NCI-H2171 (cell line): ENCODE data around the gene PRMT7.

Source experiments
- DNase-seq: peaks from one replicate; lab custom pipeline; 2025; lab: John Stamatoyannopoulos, UW

The PRMT7 gene

DNA sequence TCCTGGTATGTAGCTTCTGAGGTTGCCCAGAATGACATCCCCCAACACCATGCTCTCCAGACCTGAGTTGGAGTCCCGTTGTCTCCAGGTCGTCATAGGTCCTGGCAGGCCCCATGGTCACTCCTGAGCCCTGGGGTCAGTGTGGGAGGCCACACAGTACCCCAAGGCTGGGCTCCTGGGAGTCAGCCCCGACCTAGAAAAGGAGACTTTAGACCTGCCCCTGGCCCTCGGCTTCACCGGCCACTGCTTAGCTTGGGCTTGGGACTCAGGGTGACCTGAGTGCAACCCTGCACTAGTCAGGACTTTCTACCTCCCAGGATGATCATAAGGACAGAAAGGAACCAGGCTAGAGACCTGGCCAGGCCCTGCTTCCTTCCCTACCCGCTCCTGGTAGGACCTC lies 65.8 kb downstream of the PRMT7 start:
- no peak for DNase-seq

DNA sequence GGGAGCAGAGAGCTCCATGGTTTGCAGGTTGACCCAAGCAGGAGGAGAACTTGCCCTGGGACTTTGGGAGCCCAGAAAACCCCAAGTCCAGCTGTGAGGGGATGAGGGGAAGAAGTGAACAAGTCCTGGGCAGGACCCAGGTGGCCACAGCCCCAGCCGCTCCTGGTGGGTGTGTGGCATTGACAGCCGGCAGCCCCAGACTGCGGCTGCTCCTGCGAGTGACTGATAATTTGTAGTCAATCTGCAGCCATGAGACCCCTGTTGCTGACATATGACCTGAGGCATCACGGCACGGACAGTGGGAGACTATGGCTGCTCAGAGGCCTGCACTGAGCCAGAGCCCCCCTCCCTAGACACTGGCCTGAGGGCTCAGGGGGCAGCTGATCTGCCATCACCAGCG lies 66.4 kb downstream of the PRMT7 start:
- DNase-seq, result no peak

DNA sequence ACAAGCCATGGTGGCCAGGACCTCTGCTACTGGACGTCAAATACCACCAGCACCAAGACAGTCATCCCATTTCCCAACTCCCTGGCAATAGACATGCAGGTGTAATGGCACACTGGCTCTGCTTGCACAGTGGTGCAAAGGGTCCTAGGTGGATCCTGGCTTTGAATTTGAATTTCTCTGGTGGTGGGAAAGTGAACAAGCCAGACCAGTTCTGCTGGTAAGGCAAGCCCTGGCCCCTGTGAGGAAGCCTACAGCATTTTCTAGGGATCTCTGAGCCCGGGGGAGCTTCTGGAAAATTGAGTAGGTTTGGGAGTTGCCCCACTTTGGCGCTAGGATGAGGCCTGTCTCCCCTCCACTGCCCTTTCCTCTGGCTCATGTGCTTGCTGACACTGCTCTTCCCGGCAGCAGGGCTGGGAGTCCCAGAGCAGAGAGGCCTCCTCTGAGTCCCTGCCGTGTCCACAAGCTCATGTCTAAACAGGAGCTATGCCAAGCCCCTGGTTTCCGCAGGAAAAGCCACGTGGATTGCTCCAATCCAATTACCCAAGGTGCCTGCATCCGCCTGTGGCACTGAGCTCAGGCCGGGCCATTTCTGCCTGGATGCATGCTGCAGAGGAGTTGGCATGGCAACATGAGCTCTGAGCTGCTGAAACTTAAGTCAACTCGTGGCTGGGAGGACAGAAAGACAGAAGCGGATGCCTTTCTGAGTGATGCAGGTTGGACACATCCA lies 67.0 kb downstream of the PRMT7 start:
- DNase-seq, result no peak

DNA sequence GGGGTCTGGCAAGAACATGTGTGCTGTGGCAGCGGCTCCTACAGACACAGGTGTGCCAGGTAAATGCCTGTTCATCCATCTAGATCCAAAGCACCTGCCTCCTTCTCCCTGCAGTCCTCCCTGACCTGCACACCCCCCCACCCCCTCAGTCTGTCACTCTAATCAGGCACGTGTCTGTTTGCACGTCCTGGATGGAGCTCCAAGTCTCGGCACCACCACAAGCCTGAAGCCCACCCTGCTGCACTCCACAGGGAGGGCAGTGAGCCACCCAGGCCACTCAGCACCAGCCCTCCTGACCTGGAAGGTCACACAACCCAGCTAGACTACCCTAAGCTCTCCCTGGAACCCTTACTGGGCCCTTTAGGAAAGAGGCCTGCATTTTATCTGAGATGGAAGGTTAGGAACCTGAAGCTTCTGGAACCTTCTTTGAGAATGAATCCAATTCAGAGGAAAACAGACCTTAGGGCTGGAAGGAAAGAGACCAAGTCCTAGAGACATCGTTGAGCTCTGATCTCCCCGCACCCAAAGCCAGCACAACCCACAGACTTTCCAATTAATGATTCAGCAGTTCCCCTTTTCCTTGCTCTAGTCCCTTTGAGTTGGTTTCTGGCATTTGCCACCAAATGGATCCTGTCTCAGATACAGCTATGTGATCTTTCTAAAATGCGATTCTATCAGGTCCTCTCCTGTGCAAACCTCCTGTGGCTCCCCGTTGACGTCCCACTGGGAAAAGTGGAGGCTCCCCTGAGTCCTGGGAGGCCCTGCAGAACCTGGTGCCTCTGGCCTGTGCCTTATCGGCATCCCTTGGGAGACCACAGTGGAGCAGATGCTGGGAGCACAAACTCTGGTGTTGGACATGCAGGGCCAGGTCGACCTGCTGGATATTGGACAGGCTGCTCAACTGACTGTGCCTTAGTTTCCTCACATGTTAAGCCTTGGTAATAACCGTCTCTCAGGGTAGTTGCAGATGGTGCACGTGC lies 67.9 kb downstream of the PRMT7 start:
- DNase-seq, result no peak

DNA sequence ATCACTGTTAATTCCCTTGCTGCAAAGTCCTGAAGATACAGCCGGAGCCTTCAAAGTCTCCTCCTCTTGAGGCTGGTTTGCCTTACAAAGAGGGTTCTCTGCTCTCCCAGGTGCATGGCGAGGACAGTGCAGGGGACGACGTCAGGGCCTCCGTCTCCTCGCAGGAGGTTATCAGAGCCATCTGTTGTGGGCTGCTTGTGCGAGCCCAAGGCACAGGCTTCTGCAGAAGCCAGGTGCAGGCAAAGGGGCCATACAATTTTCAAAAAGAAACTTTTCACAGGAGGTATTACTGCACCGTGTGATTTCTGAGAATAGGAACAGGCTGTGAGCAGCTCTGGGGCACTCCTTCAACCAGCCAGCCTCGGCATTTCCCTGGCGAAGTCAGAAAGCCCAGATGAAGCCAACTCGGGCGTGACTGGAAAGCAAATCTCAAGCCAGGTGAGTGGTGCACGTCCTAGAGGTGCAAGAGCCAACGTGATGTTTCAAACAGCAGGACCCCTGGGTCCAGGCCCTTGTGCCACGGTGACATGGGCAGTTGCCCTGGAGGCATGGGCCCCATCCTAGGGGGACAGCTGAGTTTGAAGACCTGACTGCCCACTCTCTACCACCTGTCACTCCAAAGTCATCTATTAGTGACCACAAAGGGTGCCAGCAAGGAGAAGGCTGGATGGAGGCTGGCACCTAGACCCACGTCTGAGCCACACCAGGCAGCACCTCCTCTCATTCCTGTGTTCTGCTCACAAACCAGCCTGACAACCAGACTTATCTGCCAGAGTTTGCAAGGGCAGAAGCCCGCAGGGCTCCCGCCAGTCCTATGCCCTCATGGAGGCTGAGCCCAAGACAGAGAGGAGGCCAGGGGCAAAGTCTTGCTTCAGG lies 68.9 kb downstream of the PRMT7 start:
- no peak for DNase-seq

DNA sequence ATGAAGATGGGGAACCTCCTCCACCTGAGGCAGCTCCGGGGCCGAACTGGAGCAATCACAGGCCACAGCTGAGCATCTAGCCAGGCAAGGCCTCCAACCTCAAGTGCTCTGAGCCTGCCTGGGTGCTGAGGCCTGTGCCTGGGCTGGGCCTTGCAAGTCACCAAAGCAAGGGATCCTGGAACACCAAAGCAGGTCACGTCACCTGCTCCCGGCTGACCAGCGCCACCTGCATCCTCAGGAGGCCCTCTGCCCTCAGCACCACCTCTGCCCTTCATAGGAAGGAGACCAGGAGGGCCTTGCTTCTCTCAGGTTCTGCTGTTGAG lies 69.5 kb downstream of the PRMT7 start:
- no peak for DNase-seq

DNA sequence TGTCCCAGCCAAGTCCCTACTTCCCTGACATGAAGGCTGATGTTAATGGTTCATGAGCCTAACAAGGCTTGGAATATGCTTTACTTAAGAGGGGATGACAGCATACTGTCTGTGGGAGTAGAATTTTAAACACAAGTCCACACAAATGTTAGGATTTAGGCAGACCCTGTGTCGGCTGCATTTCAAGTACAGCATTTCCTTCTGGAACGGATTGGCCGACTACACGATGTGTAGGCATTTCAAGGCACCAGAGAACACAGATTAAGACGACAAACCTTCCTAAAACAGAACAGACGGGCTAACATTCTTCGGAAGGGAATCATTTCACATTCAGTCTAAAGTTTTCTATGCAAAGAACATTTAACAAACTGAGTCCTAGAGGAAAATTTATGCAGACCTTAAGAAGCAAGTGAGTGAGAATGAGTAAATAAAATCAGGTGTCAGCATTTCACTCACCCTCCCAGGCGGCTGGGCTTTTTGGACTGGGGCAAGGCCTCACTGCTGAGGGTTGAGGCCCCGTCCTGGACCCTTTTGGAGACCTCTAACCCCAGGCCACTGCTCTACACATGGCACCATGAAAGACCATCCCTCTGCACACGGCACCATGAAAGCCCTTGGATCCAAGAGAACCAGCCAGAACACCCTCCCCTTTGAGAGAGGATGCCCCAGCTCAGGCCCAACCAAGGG lies 70.0 kb downstream of the PRMT7 start:
- no peak for DNase-seq

DNA sequence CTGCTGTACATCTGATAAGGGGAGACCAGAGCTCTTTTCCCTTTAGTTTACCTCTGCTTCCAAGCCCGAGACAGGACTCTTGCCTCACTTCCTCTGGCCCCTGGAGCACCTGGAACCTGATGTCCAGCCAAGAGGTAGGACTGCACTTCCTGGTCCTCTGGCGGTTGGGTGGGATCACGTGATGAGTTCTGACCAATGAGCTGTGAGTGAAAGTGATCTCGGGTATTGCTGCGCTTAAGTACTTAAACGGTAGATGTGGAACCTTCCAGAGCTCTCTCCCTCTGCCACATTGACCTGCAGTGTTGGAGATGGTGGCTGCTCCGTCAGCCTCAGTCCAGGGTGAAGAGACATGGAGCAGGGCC lies 70.5 kb downstream of the PRMT7 start:
- DNase-seq, result no peak

DNA sequence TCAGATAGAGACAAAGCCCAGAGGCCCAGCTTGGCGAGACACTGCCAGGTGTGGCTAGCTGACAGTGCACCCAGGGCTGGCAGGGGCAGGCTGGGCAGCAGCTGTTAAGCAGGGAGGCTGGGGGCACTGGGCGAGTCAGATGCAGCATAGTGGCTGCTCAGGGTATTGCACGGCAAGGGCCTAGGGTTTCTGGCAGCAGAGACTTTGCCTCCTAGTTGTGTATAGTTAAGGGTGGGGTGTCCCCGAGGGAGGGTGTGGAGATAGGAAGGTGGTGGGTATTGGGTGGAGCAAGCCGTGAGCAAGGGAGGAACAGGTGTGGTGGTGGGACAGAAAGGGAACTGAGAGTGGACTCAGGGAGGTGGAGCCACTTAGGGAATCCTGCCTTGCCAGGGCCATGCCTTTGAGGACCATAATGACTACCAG lies 71.5 kb downstream of the PRMT7 start:
- DNase-seq, result no peak

DNA sequence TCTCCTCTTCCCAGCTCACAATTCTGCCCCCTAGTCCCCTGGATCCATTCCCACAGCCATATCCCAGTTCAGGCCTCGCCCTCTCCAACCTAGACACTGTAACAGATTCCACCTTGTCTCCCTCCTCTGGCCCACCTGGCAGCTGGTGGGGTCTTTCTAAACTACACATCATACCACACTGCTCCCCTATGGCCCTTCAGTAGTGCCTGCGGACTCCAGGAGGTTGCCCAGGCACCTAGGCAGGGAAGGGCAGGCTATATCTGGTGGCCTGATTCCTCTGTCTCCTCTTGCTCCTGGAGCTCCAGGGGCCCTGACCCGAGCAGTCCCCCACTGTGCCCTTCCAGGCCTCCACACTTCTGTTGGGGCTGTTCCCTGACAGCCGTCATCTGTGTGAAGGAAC lies 73.0 kb downstream of the PRMT7 start:
- no peak for DNase-seq

DNA sequence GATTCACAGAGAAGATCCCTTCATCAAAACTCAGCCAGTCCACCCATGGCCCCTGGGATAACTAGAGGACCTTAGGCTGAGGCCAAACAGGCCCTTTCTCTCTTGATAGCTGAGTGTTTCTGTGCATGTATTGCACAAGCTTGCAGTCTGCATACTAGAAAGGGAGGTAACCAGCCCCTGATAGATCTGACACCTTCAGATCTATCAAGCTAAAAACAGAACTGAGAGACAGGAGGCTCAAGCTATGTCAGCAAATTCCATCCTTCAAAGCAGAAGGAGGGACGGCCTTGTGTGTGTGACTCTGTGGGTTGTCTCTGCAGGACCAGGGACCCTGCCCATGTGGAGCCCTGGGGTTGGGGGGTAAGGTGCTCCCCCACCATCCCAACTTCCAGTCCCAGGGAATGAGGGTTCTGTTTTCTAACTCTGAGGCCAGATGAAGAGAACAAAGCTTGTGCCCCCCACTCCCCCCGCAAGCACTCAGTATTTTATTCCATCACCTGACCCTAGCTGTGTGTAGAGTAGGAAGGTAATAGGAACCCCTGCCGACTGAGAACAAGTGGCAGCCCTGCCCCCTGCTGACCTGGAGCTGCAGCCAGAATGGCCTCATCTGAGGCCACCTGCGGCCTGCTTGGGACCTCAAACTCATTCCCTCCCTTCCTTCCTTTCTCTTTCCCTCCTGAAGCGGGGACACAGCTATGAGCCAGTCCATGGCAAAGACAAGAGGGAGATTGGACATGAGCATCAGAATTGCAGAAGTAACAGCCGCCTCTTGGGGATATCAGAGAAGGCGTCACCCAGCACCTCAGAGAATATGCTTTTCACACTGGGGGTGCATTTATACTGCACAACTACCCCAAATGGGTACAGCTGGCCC lies 73.7 kb downstream of the PRMT7 start:
- DNase-seq, result no peak

DNA sequence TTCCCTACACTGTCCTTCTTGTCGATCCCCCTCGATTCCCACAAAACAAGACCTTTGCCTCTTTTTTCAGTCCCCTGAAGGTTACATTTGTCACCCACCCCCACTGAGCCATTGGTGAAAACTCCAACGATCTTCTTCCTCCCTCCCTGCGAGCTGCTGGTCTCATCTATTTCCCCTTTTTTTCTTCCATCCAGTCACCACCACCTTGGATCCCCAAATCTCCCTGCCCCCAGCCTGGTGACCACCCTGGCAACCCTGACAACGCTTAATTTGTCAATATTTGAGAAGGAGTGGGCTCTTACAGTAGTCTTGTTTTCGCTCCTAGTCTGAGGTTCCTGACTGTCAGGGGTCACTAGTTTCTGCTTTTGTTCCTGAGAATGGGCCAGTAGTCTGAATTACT lies 74.6 kb downstream of the PRMT7 start:
- DNase-seq, result no peak

DNA sequence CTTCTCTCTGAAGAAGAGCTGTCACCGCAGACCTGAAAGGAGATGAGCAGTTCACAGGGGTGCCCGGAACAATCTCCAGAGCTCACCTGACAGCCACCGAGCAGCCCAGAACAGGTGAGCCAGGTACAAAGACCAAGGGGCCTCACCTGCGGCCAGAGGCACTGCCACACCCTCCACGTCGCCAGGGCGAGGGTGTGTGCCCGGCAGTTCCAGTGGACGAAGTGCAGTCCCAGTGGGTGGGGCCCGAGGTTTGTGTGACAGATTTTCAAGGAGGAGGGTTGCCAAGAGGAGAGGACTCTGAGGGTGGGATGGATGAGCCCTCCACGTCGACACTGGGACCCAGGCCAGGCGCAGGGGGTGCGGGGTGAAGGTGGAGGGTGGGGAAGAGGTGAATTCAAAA lies 75.8 kb downstream of the PRMT7 start:
- no peak for DNase-seq

DNA sequence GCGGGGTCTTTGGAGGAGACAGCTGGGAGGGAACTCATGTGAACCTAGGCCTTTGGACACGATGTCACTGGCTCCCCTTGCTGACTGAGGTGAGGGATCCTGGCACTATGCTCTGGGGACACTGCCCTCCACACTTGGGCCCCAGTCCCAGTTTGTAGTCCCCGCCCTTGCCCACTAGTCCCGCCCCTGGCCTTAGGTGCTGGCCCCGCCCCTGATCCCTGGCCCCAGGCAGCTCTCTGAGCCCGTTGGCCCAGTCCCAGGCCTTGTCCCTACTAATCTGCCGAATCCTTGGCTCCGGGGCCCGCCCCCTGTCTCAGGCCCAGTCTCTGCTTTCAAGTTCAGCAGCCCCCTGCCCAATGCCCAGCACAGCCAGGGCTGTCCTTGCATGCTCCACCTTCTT lies 76.5 kb downstream of the PRMT7 start:
- no peak for DNase-seq

DNA sequence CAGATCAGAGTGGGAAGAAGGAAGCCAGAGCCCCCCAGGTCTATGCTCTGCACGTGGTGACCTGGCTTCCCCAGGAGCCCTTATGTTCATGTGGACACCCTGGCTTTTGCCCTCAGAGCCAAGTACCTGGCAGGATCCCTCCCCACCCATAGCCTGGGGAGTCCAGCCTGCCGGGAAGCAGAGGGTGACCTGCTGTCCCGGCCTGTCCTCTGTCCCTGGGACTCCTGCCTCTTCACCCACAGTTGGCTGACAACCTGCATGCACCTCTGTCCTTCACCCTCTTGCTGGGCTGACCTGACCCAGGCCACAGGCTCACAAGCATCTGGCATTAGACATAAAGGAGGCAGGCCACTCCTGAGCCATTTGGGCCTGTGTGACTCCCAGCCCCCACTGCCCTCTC lies 77.3 kb downstream of the PRMT7 start:
- DNase-seq, result no peak

DNA sequence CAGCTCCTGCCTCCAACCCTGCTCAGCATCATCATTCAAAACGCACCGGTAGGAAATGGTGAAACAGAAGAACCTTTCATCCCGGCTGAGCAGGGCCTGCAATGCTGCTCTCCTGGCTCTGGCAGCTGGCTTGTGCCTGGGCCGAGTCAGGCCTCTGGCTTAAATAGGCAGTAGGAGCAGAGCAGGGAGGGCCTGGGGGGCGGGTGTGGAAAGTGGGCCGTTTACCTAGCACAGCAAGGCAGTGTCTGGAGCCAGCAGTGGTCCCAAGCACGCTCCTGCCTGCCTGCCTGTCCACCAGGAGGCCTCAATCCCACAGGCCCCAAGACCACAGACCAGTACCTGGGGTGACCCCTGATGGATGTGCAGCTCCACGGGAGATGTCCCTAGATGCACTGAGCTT lies 78.2 kb downstream of the PRMT7 start:
- DNase-seq, result no peak

DNA sequence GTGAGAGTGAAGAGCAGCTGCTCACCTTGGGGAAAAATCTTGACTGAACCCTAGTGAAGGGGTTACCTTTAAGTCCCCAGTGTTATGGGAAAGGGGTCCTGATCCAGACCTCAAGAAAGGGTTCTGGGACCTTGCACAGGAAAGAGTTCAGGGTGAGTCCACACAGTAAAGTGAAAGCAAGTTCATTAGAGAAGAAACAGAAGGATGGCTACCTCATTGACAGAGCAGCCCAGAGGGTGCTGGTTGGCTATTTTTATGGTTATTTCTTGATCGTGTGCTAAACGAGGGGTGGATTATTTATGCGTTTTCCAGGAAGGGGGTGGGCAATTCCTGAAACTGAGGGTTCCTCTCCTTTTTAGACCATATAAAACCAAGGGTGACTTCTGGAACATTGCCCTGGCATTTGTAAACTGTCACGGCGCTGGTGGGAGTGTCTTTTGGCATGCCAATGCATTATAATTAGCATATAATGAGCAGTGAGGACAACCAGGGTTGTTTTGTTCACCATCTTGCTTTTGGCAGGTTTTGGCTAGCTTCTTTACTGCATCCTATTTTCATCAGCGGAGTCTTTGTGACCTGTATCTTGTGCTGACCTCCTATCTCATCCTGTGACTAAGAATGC lies 79.0 kb downstream of the PRMT7 start:
- no peak for DNase-seq

DNA sequence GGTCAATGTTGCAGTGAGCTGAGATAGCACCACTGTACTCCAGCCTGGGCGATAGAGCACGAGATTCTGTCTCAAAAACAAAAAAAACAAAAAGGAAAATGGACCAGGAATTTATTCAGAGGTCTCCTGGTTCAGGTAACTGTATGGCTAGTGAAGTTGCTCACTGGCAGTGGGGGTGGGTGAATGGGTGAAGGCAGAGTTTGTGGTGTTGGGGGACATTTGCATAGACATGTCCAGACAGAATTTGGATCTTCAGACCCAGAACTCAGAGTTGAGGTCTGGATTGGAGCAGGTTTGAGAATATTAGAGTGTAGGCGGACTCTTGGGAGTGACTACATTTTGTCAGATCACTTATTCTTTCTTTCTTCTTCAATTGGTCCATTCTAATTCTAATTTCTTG lies 82.5 kb downstream of the PRMT7 start:
- no peak for DNase-seq

DNA sequence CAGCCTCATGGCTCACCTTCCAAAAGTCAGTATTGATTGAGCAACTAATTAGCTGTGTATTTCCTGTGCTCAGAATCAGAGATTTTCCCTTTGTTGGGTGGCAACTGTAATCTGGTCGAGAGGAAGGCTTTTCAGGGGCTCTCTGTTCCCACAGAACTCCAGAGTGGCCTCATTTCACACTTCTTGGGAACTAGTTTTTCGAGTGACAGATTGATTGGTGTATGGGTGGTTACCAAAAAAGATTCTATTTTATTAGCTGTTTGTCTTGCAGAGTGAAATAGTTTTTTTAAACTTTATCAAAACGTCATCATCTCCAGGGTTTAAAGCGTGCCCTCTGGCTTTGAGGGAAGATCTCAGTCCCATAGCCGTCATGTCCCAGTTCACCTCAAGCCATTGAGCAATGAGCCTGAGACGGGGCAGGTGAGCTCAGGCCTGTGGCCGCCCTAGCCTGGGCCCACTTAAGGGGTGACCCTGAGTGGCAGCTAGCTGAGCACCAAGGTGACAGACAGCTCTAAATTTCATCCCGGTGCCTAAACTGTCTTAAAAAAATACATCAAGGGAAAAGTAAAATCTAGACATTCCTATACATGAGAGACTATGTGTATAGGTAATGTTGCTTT lies 84.5 kb downstream of the PRMT7 start:
- no peak for DNase-seq

DNA sequence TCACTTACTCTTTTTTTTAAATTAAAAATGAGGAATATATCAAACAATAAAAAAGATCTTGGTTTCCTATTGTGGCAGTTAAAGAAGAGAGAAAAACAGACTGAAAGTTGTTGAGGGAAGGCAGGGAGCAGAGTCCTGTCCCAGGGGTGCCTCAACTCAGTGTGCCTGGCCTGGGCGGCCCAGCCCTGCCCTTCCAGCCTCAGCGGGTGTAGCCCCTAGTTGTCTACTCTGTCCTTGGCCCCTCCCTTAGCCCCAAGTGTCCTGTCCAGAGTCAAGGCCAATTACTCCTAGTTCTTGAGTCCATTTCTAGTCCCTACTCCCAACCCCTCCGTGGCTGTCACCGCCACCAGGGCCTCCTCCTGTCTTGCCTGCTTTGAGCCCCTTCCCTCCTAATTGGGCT lies 85.0 kb downstream of the PRMT7 start:
- DNase-seq, result no peak
